ENCODE results near the gene RTP3.

The RTP3 gene

DNA sequence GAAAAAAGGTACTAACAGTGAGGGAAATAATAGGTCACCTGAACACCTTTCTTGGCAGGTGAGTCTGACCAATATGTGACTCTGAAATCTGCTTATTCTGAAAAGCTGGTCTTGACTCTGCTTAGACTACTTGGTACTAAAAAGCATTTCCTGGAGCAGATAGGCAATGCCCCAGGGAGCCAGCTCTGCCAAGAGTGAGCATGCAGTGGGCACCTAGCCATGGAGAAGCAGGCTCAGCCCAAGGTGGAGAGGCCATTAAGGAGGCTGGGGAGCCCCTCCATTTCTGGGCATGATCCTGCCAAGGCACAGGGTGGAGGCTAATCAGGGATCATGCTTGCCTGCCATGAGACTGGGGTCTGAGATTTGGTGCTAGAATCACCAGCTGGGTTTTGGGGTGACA lies 31.5 kb upstream of the RTP3 start:
- TF ChIP-seq, protein P1, sequence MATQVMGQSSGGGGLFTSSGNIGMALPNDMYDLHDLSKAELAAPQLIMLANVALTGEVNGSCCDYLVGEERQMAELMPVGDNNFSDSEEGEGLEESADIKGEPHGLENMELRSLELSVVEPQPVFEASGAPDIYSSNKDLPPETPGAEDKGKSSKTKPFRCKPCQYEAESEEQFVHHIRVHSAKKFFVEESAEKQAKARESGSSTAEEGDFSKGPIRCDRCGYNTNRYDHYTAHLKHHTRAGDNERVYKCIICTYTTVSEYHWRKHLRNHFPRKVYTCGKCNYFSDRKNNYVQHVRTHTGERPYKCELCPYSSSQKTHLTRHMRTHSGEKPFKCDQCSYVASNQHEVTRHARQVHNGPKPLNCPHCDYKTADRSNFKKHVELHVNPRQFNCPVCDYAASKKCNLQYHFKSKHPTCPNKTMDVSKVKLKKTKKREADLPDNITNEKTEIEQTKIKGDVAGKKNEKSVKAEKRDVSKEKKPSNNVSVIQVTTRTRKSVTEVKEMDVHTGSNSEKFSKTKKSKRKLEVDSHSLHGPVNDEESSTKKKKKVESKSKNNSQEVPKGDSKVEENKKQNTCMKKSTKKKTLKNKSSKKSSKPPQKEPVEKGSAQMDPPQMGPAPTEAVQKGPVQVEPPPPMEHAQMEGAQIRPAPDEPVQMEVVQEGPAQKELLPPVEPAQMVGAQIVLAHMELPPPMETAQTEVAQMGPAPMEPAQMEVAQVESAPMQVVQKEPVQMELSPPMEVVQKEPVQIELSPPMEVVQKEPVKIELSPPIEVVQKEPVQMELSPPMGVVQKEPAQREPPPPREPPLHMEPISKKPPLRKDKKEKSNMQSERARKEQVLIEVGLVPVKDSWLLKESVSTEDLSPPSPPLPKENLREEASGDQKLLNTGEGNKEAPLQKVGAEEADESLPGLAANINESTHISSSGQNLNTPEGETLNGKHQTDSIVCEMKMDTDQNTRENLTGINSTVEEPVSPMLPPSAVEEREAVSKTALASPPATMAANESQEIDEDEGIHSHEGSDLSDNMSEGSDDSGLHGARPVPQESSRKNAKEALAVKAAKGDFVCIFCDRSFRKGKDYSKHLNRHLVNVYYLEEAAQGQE (IDR thresholded peaks at IDR 0.05; ENCODE audit: low read depth): no peak
- TF ChIP-seq CEBPB (IDR thresholded peaks at IDR 0.05): no peak
- TF ChIP-seq TEAD4 (IDR thresholded peaks at IDR 0.05): no peak
- no peak for TF ChIP-seq EGR1 (IDR thresholded peaks at IDR 0.05)
- TF ChIP-seq TCF12 (IDR thresholded peaks at IDR 0.05; ENCODE audit: low read depth): no peak
- no peak for TF ChIP-seq NFIC (IDR thresholded peaks at IDR 0.05)
- TF ChIP-seq, protein P2, sequence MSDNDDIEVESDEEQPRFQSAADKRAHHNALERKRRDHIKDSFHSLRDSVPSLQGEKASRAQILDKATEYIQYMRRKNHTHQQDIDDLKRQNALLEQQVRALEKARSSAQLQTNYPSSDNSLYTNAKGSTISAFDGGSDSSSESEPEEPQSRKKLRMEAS (IDR thresholded peaks at IDR 0.05): no peak

DNA sequence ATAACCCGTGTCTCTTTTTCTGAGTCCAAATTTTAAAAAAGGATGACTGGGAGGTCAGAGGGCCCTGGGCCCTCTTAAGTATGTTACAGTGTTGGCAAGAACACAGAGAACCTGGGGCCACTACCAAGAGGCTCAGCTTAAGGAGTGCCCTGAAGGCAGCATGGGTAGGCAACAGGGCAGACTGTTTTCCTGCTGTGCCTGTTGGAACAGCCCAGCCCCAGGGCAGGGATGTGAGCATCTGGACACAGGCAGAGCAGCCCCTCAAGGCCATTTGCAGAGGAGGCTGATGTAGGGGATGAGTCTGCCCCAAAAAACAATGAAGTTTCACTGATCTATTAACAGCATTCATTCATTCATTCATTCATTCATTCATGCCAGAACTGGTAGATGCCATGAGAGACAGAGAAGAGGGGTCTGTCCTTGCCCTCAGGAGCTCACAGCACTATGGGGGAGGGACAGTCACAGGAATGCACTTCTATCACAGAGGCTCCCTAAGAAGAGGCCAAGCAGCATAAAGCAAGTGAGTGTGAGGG lies 30.8 kb upstream of the RTP3 start:
- no peak for TF ChIP-seq CEBPB (IDR thresholded peaks at IDR 0.05)
- no peak for TF ChIP-seq RAD21 (IDR thresholded peaks at IDR 0.05; ENCODE audit: low read depth)
- TF ChIP-seq TEAD4 (IDR thresholded peaks at IDR 0.05): no peak
- TF ChIP-seq FOXM1 (IDR thresholded peaks at IDR 0.05; ENCODE audit: borderline replicate concordance, low read depth): no peak
- TF ChIP-seq, protein P1 (IDR thresholded peaks at IDR 0.05; ENCODE audit: low read depth): no peak
- TF ChIP-seq CREB1 (IDR thresholded peaks at IDR 0.05; ENCODE audit: low read depth): no peak
- no peak for TF ChIP-seq YY1 (IDR thresholded peaks at IDR 0.05; ENCODE audit: low read depth)
- TF ChIP-seq EGR1 (IDR thresholded peaks at IDR 0.05): no peak
- no peak for TF ChIP-seq NFIC (IDR thresholded peaks at IDR 0.05)
- TF ChIP-seq, protein P2 (IDR thresholded peaks at IDR 0.05): no peak
- TF ChIP-seq ZBTB7A (IDR thresholded peaks at IDR 0.05; ENCODE audit: low read depth): no peak
- TF ChIP-seq TCF12 (IDR thresholded peaks at IDR 0.05; ENCODE audit: low read depth): no peak
- TF ChIP-seq TAF1 (IDR thresholded peaks at IDR 0.05; ENCODE audit: low read depth): no peak
- no peak for TF ChIP-seq EP300 (IDR thresholded peaks at IDR 0.05; ENCODE audit: borderline replicate concordance)
- TF ChIP-seq, protein P3, sequence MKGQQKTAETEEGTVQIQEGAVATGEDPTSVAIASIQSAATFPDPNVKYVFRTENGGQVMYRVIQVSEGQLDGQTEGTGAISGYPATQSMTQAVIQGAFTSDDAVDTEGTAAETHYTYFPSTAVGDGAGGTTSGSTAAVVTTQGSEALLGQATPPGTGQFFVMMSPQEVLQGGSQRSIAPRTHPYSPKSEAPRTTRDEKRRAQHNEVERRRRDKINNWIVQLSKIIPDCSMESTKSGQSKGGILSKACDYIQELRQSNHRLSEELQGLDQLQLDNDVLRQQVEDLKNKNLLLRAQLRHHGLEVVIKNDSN (IDR thresholded peaks at IDR 0.05): no peak

DNA sequence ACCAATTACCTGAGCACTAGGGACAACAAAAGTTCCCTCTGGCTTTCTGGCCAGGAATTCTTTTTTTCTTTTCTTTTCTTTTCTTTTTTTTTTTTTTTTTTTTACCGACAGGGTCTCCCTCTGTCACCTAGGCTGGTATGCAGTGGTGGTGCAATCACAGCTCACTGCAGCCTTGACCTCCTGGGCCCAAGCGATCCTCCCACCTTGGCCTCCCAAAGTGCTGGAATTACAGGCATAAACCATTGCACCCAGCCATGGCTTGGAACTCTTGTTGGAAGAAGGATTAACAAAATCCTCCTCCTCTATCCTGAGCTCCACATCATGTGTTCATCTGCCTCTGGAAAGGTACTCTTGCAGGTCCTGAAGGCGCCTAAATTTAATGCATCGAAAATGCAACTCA lies 30.2 kb upstream of the RTP3 start:
- TF ChIP-seq TEAD4 (IDR thresholded peaks at IDR 0.05) (no peak), FOXM1 (IDR thresholded peaks at IDR 0.05; ENCODE audit: borderline replicate concordance, low read depth) (no peak), RAD21 (IDR thresholded peaks at IDR 0.05; ENCODE audit: low read depth) (no peak), EGR1 (IDR thresholded peaks at IDR 0.05) (no peak), TCF12 (IDR thresholded peaks at IDR 0.05; ENCODE audit: low read depth) (no peak), NFIC (IDR thresholded peaks at IDR 0.05) (no peak), CEBPB (IDR thresholded peaks at IDR 0.05) (no peak), ZBTB7A (IDR thresholded peaks at IDR 0.05; ENCODE audit: low read depth) (no peak)
- TF ChIP-seq, protein P1 (IDR thresholded peaks at IDR 0.05; ENCODE audit: low read depth): no peak

DNA sequence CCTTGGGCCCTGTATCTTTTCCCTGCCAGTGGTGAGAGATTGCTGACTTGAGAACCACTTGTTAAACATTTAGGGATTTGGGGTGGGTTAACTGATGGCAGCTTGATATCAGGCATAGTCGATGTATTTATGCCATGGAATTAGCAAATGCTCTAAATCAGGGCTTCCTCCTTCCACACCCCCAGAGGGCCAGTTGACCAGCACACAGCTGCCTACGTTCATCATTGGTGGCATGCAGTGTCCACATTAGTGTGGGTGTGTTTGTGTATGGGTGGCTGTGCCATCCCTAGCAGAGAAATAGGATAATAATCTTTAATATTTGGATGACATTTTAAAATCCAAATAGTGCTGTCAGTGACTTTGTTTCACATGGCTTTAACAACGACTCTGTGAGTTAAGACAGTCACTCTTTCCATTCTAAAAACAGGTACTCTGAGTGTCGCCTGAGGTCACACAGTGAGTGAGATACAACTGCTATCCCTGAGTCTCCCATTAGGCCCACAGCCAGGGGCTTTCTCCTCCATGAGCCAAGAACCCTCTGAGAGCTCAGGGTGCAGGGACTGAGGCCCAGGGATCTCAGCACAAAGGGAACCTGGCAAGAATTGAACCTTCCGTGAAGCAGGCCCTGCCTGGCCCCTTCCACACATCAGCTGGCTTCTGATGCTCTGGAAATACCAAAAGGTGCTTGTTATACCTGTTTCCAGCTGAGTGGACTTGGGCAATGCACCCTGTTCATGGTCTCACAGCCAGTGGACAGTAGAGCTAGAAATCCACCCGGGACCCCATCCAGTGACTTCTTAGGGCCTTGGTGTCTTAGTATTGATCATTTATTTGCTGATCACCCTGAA lies 28.8 kb upstream of the RTP3 start:
- no peak for TF ChIP-seq ZBTB7A (IDR thresholded peaks at IDR 0.05; ENCODE audit: low read depth)
- TF ChIP-seq, protein P3 (IDR thresholded peaks at IDR 0.05): no peak
